GM23248 (cell line): ENCODE data around the gene APLP2.

Experiments used
- EZH2 ChIP-seq: fragments of 200-600 bp; sonication (generic); IDR thresholded peaks from 2 replicates; pipeline ENCODE4 v1.6.1; 2018; ENCODE audit warnings: antibody characterized with exemption, mild to moderate bottlenecking; ENCODE audit not compliant: insufficient read depth, poor library complexity, severe bottlenecking
- EZH2phosphoT487 ChIP-seq: fragments of 200-600 bp; sonication (generic); IDR thresholded peaks from 2 replicates; pipeline ENCODE4 v1.6.1; 2018; ENCODE audit warnings: antibody characterized with exemption, moderate library complexity, mild to moderate bottlenecking, low read depth; ENCODE audit not compliant: insufficient read depth

GRCh38 chr11:130096823-130097222 lies 27.1 kb downstream of the APLP2 start:
- TF ChIP-seq EZH2: no peak
- no peak for TF ChIP-seq EZH2phosphoT487
